HepG2 (cell line): Measurements from ENCODE around the gene ITGB5. TPM values are rescaled to one million over a fixed set of nuclear protein-coding genes. Genes with fewer than 3 reads are reported as not detected.

Experiments used
- ELF3 ChIP-seq: IDR thresholded peaks from 2 replicates; pipeline ENCODE4 v1.6.1; 2016; ENCODE audit warnings: missing genetic modification reagents, missing compliant biosample characterization
- ESRRA ChIP-seq: sonication (generic); formaldehyde crosslinking; IDR thresholded peaks from 2 replicates; pipeline ENCODE4 v1.5.1; 2020; ENCODE audit warnings: mild to moderate bottlenecking, low read depth, missing genetic modification reagents
- ISX ChIP-seq: sonication (generic); formaldehyde crosslinking; conservative IDR thresholded peaks from 2 replicates; pipeline ENCODE4 v1.5.0; 2020; ENCODE audit warnings: missing genetic modification reagents
- KMT2B ChIP-seq: IDR thresholded peaks from 2 replicates; pipeline ENCODE4 v1.6.1; 2016; ENCODE audit warnings: missing genetic modification reagents, missing compliant biosample characterization
- POLR2A ChIP-seq, 2 experiments: IDR thresholded peaks; 2 replicates each; pipeline ENCODE4 v1.6.1; 2011; ENCODE audit warnings: low read depth in 2 of 2, low read length in 2 of 2, mild to moderate bottlenecking in 1 of 2, moderate library complexity in 1 of 2; ENCODE audit not compliant: insufficient read depth in 1 of 2
- SALL1 ChIP-seq: sonication (generic); formaldehyde crosslinking; IDR thresholded peaks from 2 replicates; pipeline ENCODE4 v1.8.0; 2022; ENCODE audit warnings: mild to moderate bottlenecking, missing genetic modification reagents
- TARDBP ChIP-seq: sonication (generic); formaldehyde crosslinking; IDR thresholded peaks from 2 replicates; pipeline ENCODE4 v1.8.0; 2022; ENCODE audit warnings: mild to moderate bottlenecking, missing genetic modification reagents
- ZNF772 ChIP-seq: sonication (generic); formaldehyde crosslinking; IDR thresholded peaks from 2 replicates; pipeline ENCODE4 v1.5.0; 2020; ENCODE audit warnings: mild to moderate bottlenecking, missing genetic modification reagents
- ZNF790 ChIP-seq: sonication (generic); formaldehyde crosslinking; IDR thresholded peaks from 2 replicates; pipeline ENCODE4 v1.8.0; 2022; ENCODE audit warnings: missing genetic modification reagents, mild to moderate bottlenecking, borderline replicate concordance
- ZSCAN30 ChIP-seq: sonication (generic); formaldehyde crosslinking; IDR thresholded peaks from 2 replicates; pipeline ENCODE4 v1.5.0; 2020; ENCODE audit warnings: mild to moderate bottlenecking, missing genetic modification reagents
- polyA plus RNA-seq, 8 experiments: library from polyadenylated mRNA; depleted of rRNA in 3 of 8; stranded (reverse) in 7 of 8; unstranded in 1 of 8; fragments of >200 nt; fragmentation: Illumina TruSeq in 4 of 8; extraction: Trizol in 4 of 8; gene quantifications; 2 replicates each; pipeline versions ENCODE4 v1.2.1 to v1.2.3, GENCODE V29; 2011 to 2016; ENCODE audit warnings: low read depth in 4 of 8, missing spikeins in 1 of 8, mixed read lengths in 1 of 8; ENCODE audit not compliant: insufficient read depth in 1 of 8
- total RNA-seq, 5 experiments: library from RNA; depleted of rRNA; stranded (reverse); fragments of >200 nt; fragmentation: Illumina TruSeq; extraction: Trizol; gene quantifications; 2 replicates each; pipeline ENCODE4 v1.2.3, GENCODE V29; 2016; ENCODE audit warnings: low read depth in 1 of 5
- TF ChIP-seq, protein P1 (sequence below): sonication (generic); formaldehyde crosslinking; IDR thresholded peaks from 2 replicates; pipeline ENCODE4 v1.4.0; 2020; ENCODE audit warnings: mild to moderate bottlenecking, missing genetic modification reagents
- TF ChIP-seq, protein P2 (sequence below): sonication (generic); formaldehyde crosslinking; IDR thresholded peaks from 2 replicates; pipeline ENCODE4 v1.5.0; 2020; ENCODE audit warnings: missing genetic modification reagents, mild to moderate bottlenecking, borderline replicate concordance
- TF ChIP-seq, protein P3 (sequence below): IDR thresholded peaks from 2 replicates; pipeline ENCODE4 v1.6.1; 2016; ENCODE audit warnings: low read depth, missing genetic modification reagents, missing compliant biosample characterization
- TF ChIP-seq, protein P4 (sequence below): IDR thresholded peaks from 2 replicates; pipeline ENCODE4 v1.6.1; 2012; ENCODE audit warnings: low read length, improper control_type of control experiment

ITGB5 gene
- total and polyA plus RNA-seq, 2 of the 13 experiments (the other 11 are each of a cell fraction or from before 2014, with no cell fraction given): 74.1 to 343 TPM

DNA sequence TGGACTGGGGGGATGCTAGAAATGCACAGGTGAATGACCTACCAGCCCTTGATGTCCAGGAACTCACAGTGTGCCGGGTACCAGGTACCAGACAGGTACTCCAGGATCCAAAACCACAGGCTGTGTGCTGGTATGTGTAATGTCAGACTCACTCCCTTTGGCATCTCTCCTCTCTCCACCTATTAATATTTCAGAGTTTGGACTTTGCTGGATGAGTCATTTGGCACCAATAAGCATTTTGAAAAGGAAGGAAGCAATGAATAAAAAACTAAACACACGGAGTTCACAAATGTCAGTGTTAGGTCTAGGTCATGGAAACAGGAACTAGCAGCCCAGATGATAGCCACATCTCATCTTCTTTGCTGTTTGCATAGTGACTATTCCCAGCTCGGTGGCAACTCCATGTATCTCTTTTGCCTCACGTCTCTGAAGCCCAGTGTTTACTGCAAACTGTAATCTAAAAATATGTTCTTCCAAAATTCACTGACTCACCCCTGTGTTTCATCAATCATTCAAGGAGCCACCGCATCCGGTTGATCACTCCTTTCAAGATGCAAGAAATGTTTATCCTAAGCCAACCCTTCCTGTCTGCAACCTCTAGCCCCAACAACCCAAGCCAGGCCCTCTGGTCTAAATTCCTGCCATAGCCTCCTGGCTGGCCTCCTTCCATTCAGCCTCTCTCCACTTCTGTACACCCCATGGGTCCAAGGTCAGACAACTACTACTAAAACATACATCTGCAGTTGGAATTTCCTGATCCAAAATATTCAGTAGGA, 8.4 kb downstream of the ITGB5 start (continued):
- TF ChIP-seq, protein P1, sequence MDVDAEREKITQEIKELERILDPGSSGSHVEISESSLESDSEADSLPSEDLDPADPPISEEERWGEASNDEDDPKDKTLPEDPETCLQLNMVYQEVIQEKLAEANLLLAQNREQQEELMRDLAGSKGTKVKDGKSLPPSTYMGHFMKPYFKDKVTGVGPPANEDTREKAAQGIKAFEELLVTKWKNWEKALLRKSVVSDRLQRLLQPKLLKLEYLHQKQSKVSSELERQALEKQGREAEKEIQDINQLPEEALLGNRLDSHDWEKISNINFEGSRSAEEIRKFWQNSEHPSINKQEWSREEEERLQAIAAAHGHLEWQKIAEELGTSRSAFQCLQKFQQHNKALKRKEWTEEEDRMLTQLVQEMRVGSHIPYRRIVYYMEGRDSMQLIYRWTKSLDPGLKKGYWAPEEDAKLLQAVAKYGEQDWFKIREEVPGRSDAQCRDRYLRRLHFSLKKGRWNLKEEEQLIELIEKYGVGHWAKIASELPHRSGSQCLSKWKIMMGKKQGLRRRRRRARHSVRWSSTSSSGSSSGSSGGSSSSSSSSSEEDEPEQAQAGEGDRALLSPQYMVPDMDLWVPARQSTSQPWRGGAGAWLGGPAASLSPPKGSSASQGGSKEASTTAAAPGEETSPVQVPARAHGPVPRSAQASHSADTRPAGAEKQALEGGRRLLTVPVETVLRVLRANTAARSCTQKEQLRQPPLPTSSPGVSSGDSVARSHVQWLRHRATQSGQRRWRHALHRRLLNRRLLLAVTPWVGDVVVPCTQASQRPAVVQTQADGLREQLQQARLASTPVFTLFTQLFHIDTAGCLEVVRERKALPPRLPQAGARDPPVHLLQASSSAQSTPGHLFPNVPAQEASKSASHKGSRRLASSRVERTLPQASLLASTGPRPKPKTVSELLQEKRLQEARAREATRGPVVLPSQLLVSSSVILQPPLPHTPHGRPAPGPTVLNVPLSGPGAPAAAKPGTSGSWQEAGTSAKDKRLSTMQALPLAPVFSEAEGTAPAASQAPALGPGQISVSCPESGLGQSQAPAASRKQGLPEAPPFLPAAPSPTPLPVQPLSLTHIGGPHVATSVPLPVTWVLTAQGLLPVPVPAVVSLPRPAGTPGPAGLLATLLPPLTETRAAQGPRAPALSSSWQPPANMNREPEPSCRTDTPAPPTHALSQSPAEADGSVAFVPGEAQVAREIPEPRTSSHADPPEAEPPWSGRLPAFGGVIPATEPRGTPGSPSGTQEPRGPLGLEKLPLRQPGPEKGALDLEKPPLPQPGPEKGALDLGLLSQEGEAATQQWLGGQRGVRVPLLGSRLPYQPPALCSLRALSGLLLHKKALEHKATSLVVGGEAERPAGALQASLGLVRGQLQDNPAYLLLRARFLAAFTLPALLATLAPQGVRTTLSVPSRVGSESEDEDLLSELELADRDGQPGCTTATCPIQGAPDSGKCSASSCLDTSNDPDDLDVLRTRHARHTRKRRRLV (CRISPR knock-in tag): 0 out of 2 replicates have a peak, but pooled peaks have one; percentile 30
- no peak for TF ChIP-seq ZNF790 (CRISPR knock-in tag)
- peak; percentile 83 for TF ChIP-seq SALL1 (CRISPR knock-in tag)
- TF ChIP-seq, protein P2, sequence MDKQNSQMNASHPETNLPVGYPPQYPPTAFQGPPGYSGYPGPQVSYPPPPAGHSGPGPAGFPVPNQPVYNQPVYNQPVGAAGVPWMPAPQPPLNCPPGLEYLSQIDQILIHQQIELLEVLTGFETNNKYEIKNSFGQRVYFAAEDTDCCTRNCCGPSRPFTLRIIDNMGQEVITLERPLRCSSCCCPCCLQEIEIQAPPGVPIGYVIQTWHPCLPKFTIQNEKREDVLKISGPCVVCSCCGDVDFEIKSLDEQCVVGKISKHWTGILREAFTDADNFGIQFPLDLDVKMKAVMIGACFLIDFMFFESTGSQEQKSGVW (CRISPR knock-in tag): no peak
- TF ChIP-seq, protein P3, sequence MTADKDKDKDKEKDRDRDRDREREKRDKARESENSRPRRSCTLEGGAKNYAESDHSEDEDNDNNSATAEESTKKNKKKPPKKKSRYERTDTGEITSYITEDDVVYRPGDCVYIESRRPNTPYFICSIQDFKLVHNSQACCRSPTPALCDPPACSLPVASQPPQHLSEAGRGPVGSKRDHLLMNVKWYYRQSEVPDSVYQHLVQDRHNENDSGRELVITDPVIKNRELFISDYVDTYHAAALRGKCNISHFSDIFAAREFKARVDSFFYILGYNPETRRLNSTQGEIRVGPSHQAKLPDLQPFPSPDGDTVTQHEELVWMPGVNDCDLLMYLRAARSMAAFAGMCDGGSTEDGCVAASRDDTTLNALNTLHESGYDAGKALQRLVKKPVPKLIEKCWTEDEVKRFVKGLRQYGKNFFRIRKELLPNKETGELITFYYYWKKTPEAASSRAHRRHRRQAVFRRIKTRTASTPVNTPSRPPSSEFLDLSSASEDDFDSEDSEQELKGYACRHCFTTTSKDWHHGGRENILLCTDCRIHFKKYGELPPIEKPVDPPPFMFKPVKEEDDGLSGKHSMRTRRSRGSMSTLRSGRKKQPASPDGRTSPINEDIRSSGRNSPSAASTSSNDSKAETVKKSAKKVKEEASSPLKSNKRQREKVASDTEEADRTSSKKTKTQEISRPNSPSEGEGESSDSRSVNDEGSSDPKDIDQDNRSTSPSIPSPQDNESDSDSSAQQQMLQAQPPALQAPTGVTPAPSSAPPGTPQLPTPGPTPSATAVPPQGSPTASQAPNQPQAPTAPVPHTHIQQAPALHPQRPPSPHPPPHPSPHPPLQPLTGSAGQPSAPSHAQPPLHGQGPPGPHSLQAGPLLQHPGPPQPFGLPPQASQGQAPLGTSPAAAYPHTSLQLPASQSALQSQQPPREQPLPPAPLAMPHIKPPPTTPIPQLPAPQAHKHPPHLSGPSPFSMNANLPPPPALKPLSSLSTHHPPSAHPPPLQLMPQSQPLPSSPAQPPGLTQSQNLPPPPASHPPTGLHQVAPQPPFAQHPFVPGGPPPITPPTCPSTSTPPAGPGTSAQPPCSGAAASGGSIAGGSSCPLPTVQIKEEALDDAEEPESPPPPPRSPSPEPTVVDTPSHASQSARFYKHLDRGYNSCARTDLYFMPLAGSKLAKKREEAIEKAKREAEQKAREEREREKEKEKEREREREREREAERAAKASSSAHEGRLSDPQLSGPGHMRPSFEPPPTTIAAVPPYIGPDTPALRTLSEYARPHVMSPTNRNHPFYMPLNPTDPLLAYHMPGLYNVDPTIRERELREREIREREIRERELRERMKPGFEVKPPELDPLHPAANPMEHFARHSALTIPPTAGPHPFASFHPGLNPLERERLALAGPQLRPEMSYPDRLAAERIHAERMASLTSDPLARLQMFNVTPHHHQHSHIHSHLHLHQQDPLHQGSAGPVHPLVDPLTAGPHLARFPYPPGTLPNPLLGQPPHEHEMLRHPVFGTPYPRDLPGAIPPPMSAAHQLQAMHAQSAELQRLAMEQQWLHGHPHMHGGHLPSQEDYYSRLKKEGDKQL (CRISPR knock-in tag): no peak
- TF ChIP-seq KMT2B: 0 out of 2 replicates have a peak, but pooled peaks have one; percentile 35
- no peak; the same call in 1 of the 2 replicates for TF ChIP-seq ESRRA (CRISPR knock-in tag)
- TF ChIP-seq ZSCAN30: no peak
- TF ChIP-seq ZNF772 (CRISPR knock-in tag): no peak
- TF ChIP-seq, protein P4, sequence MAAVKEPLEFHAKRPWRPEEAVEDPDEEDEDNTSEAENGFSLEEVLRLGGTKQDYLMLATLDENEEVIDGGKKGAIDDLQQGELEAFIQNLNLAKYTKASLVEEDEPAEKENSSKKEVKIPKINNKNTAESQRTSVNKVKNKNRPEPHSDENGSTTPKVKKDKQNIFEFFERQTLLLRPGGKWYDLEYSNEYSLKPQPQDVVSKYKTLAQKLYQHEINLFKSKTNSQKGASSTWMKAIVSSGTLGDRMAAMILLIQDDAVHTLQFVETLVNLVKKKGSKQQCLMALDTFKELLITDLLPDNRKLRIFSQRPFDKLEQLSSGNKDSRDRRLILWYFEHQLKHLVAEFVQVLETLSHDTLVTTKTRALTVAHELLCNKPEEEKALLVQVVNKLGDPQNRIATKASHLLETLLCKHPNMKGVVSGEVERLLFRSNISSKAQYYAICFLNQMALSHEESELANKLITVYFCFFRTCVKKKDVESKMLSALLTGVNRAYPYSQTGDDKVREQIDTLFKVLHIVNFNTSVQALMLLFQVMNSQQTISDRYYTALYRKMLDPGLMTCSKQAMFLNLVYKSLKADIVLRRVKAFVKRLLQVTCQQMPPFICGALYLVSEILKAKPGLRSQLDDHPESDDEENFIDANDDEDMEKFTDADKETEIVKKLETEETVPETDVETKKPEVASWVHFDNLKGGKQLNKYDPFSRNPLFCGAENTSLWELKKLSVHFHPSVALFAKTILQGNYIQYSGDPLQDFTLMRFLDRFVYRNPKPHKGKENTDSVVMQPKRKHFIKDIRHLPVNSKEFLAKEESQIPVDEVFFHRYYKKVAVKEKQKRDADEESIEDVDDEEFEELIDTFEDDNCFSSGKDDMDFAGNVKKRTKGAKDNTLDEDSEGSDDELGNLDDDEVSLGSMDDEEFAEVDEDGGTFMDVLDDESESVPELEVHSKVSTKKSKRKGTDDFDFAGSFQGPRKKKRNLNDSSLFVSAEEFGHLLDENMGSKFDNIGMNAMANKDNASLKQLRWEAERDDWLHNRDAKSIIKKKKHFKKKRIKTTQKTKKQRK: no peak
- TF ChIP-seq ELF3 (CRISPR knock-in tag): peak; percentile 98
- TF ChIP-seq TARDBP (CRISPR knock-in tag): 0 out of 2 replicates have a peak, but pooled peaks have one; percentile 40
- TF ChIP-seq POLR2A (IDR thresholded peaks at IDR 0.05; ENCODE audit: insufficient read depth in 1 of 2, low read depth in 2 of 2, low read length in 2 of 2): 0 out of 4 replicates have a peak, but pooled peaks of 1 of the 2 experiments have one; percentile 26
- no peak for TF ChIP-seq ISX
